Measurements from ENCODE around the gene NSMF. TPM values are rescaled to one million over a fixed set of nuclear protein-coding genes. Genes with fewer than 3 reads are reported as not detected.

NSMF gene
- total and polyA plus RNA-seq, 2 of the 8 experiments (the other 6 are each of a cell fraction or from before 2014, with no cell fraction given), result 56.7 to 65.1 TPM

DNA sequence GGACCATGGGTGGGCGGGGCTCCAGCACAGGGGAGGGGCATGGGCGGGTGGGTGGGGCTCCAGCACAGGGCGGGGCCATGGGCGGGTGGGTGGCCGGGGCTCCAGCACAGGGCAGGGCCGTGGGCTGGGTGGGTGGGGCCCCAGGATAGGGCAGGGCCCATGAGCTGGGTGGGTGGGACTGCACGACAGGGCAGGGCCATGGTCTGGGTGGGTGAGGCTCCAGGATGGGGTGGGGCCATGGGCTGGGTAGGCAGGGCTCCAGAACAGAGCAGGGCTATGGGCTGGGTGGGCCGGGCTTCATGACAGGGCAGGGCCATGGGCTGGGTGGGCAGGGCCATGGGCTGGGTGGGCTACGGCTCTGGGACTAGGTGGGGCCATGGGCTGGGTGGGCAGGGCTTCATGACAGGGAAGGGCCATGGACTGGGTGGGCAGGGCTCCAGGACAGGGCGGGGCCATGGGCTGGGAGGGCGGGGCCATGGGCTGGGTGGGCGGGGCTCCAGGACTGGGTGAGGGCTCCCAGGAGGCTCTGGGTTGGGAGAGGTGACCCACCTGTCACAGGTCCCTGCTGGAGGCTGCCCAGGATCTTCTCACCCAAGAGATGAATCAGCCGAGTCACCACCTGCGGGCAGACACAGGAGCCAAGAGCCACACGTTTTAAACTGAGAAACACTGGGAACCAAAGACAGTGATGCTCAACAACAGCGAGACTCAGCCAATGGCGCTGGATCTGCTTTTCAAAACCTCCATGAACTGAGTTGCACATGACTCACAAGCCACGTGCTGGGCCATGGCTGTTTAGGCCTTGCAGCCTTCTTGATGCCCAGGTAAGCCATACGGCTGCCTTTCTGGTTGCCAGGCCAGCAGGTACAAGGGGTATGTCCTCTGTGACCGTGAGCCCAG, 33.6 kb upstream of the NSMF start:
- no peak overlapping the region for H2BK15ac ChIP-seq (ENCODE audit: low read length)
- DNase-seq (ENCODE audit: low read depth in 1 of 2, low spot score in 2 of 2), result peak in 1 of 2 experiments; percentile 41
- H3K23me2 ChIP-seq (ENCODE audit: low read depth, low read length), result no peaks in the 10 kb centered on the region; the same call in 1 of the 2 replicates
- H4K8ac ChIP-seq (ENCODE audit: extremely low read depth, insufficient read depth, low read length), result no peak overlapping the region
- H3K27ac ChIP-seq (ENCODE audit: low read depth, low read length), result no peak overlapping the region
- no peak overlapping the region for H2BK20ac ChIP-seq (ENCODE audit: low read length)
- H3K9ac ChIP-seq (replicated peaks in 1 of 4; ENCODE audit: extremely low read depth in 1 of 4, low read depth in 3 of 4, low read length in 3 of 4), result no peak overlapping the region
- H3K4me3 ChIP-seq (ENCODE audit: extremely low read depth in 1 of 4, insufficient read depth in 2 of 4, low read depth in 3 of 4, low read length in 4 of 4), result no peak overlapping the region
- H3K4ac ChIP-seq (replicated peaks; ENCODE audit: insufficient read length, low read depth, low read length), result no peak overlapping the region
- no peaks in the 10 kb centered on the region for H3K79me1 ChIP-seq (ENCODE audit: low read depth, low read length)
- H3K18ac ChIP-seq (ENCODE audit: extremely low read depth, low read length), result no peak overlapping the region
- no peak overlapping the region for H3K4me2 ChIP-seq (ENCODE audit: insufficient read depth in 1 of 2, low read depth in 2 of 2, low read length in 2 of 2)
- no peaks in the 10 kb centered on the region for H3K36me3 ChIP-seq (ENCODE audit: control insufficient read depth in 2 of 4, insufficient read depth in 4 of 4, low read length in 3 of 4)
- no peaks in the 10 kb centered on the region for H3K79me2 ChIP-seq (ENCODE audit: control insufficient read depth in 1 of 2, insufficient read depth in 2 of 2, low read length in 2 of 2)
- no peak for FAIRE-seq
- 73% methylated on average over 12 of the region's 20 CpGs; no CpG with 5 or more reads in 1 of the 2 experiments for WGBS, 2 experiments (ENCODE audit: extremely low coverage in 1 of 2, insufficient coverage in 1 of 2, insufficient read length in 1 of 2, insufficient replicate concordance in 2 of 2, low coverage in 1 of 2, low lambda C conversion rate in 2 of 2, missing lambda C conversion rate in 1 of 2)
- CTCF ChIA-PET (ENCODE audit: partially characterized antibody), result no interaction called here
- H2BK12ac ChIP-seq (ENCODE audit: low read depth, low read length), result peak overlapping the region; percentile 55; the same call in 1 of the 2 replicates
- no peaks in the 10 kb centered on the region; a peak in 1 of 7 replicates for H3K27me3 ChIP-seq (replicated peaks in 1 of 4; ENCODE audit: control insufficient read depth in 3 of 4, extremely low read depth in 1 of 4, insufficient read depth in 3 of 4, low read length in 3 of 4)
- H3K4me1 ChIP-seq (replicated peaks in 1 of 4; ENCODE audit: control insufficient read depth in 3 of 4, insufficient read depth in 4 of 4, low read length in 3 of 4), result no peaks in the 10 kb centered on the region
- H2AFZ ChIP-seq (ENCODE audit: low read length), result no peak overlapping the region
- POLR2A ChIA-PET (ENCODE audit: partially characterized antibody), result no interaction called here
- no peak overlapping the region for H4K91ac ChIP-seq (replicated peaks; ENCODE audit: insufficient read length, low read length)
- H3K56ac ChIP-seq (replicated peaks; ENCODE audit: insufficient read length, low read depth, low read length), result no peak overlapping the region
- no peak overlapping the region for H3K14ac ChIP-seq (ENCODE audit: insufficient read length)
- H2BK5ac ChIP-seq (ENCODE audit: low read depth, low read length), result no peak overlapping the region
- no peak overlapping the region for H3K23ac ChIP-seq (ENCODE audit: insufficient read length)
- no peaks in the 10 kb centered on the region; a peak in 1 of 4 replicates for H3K9me3 ChIP-seq (ENCODE audit: insufficient read depth in 2 of 2, low read depth in 1 of 2, low read length in 1 of 2)
- peak overlapping the region; percentile 2; the same call in 1 of the 2 replicates for H2AK5ac ChIP-seq (ENCODE audit: low read depth, low read length)
- no peak overlapping the region for H2BK120ac ChIP-seq (replicated peaks; ENCODE audit: low read depth, low read length)
- peaks cover 0 to 4% of the 10 kb centered on the region in 2 experiments for H4K20me1 ChIP-seq (replicated peaks in 1 of 2; ENCODE audit: control insufficient read depth in 1 of 2, insufficient read depth in 2 of 2, low read length in 2 of 2)
- no peak overlapping the region for H4K5ac ChIP-seq (ENCODE audit: insufficient read length, low read depth, low read length)
- TF ChIP-seq SUZ12 (IDR thresholded peaks at IDR 0.05; ENCODE audit: low read length) (no peak), GTF2F1 (IDR thresholded peaks at IDR 0.05; ENCODE audit: borderline replicate concordance, low read depth, low read length) (no peak), EP300 (IDR thresholded peaks at IDR 0.05; ENCODE audit: borderline replicate concordance in 1 of 2, low read depth in 2 of 2, low read length in 2 of 2) (no peak), E2F6 (IDR thresholded peaks at IDR 0.05) (no peak), EZH2 (IDR thresholded peaks at IDR 0.05; ENCODE audit: low read depth, low read length, severe bottlenecking) (no peak), POLR2A (IDR thresholded peaks at IDR 0.05; ENCODE audit: control extremely low read depth in 1 of 2, low read depth in 2 of 2, low read length in 2 of 2) (no peak), KDM1A (IDR thresholded peaks at IDR 0.05; ENCODE audit: borderline replicate concordance, low read length) (no peak), RAD21 (IDR thresholded peaks at IDR 0.05 in 1 of 2, conservative IDR thresholded peaks at IDR 0.05 in 1 of 2; ENCODE audit: low read depth in 2 of 2, low read length in 2 of 2) (no peak), YY1 (IDR thresholded peaks at IDR 0.05; ENCODE audit: low read depth, low read length) (no peak), JUND (IDR thresholded peaks at IDR 0.05; ENCODE audit: low read length) (no peak), CTBP2 (IDR thresholded peaks at IDR 0.05; ENCODE audit: borderline replicate concordance, insufficient read depth, insufficient read length, low read length) (no peak)

All from H1 (cell line).